ENCODE data around the gene ZNF236.
A peak's percentile ranks its signal among the peaks of the same experiment; 100 is the strongest.
"Not testable (repeated sequence)": the region's sequence is repeated elsewhere in the genome, so short reads cannot be mapped to it uniquely, and the experiment has no call there.

ZNF236 gene

GRCh38 chr18:76977684-76978232 is 155.4 kb downstream of the ZNF236 start:
- no peak for DNase-seq

- no peak for DNase-seq
Measured at GRCh38 chr18:76978616-76979015, 156.3 kb downstream of the ZNF236 start.

- no peak for DNase-seq
Measured at GRCh38 chr18:76979111-76979751, 156.9 kb downstream of the ZNF236 start.

- no peak for DNase-seq
Measured at GRCh38 chr18:76979906-76980305, 157.5 kb downstream of the ZNF236 start.

- DNase-seq = no peak
Measured at GRCh38 chr18:76980663-76981395, 158.5 kb downstream of the ZNF236 start.

GRCh38 chr18:76981396-76981968 is 159.1 kb downstream of the ZNF236 start:
- DNase-seq = no peak

GRCh38 chr18:76982038-76982437 is 159.7 kb downstream of the ZNF236 start:
- no peak for DNase-seq

GRCh38 chr18:76982841-76983583 is 160.7 kb downstream of the ZNF236 start:
- DNase-seq = peak; percentile 71

- DNase-seq = no peak
Measured at GRCh38 chr18:76983613-76984051, 161.3 kb downstream of the ZNF236 start.

- DNase-seq = no peak
Measured at GRCh38 chr18:76984193-76985155, 162.1 kb downstream of the ZNF236 start.

GRCh38 chr18:76985156-76985950 is 163.0 kb downstream of the ZNF236 start:
- no peak for DNase-seq

GRCh38 chr18:76985951-76986236 is 163.5 kb downstream of the ZNF236 start:
- DNase-seq = no peak

- DNase-seq = no peak
Measured at GRCh38 chr18:76986406-76986805, 164.0 kb downstream of the ZNF236 start.

GRCh38 chr18:76988031-76988826 is 165.9 kb downstream of the ZNF236 start:
- no peak for DNase-seq

- DNase-seq = no peak
Measured at GRCh38 chr18:76988827-76989646, 166.7 kb downstream of the ZNF236 start.

- no peak for DNase-seq
Measured at GRCh38 chr18:76989647-76990190, 167.4 kb downstream of the ZNF236 start.

- DNase-seq = not testable (repeated sequence)
Measured at GRCh38 chr18:76990343-76991020, 168.1 kb downstream of the ZNF236 start.

GRCh38 chr18:76991021-76991688 is 168.8 kb downstream of the ZNF236 start:
- no peak for DNase-seq

Measured in effector CD8-positive, alpha-beta T cell (primary cell).